HCT116 (cell line): ENCODE measurements around the gene GABPA. TPM values are rescaled to one million over a fixed set of nuclear protein-coding genes. Genes with fewer than 3 reads are reported as not detected.
"Not testable (repeated sequence)": the region's sequence is repeated elsewhere in the genome, so short reads cannot be mapped to it uniquely, and the experiment has no call there.

Experiments used
- ATAC-seq: fragments of 200-7000 bp; cut with Tn5 transposase; 2 replicates; pipeline ENCODE4 v1.9.1; 2020; ENCODE audit warnings: mild to moderate bottlenecking, moderate library complexity
- BruUV-seq: library from RNA; stranded (reverse); fragments of 400-500 nt; replicated peaks from 2 replicates; lab custom pipeline; 2021; lab: Mats Ljungman, UMichigan
- CTCF ChIA-PET: fragments of 300-600 bp; sonication (Branson Sonifier 250); formaldehyde crosslinking; loops from one replicate; lab custom pipeline; 2021; ENCODE audit warnings: antibody characterized with exemption; lab: Charles Lee
- POLR2A ChIA-PET: fragments of 300-600, 350-600 bp; sonication (Branson Sonifier 250); formaldehyde crosslinking; loops from one replicate; lab custom pipeline; 2021; ENCODE audit warnings: antibody characterized with exemption; lab: Charles Lee
- RAD21 ChIA-PET, 2 experiments: fragments of 300-600 bp; sonication (Branson Sonifier 250); formaldehyde crosslinking; loops; one replicate each; lab custom pipeline; 2023; ENCODE audit warnings: low total read pairs in 2 of 2; ENCODE audit not compliant: uncharacterized antibody in 2 of 2, unreplicated experiment in 2 of 2, low non-redundant PET in 1 of 2; lab: Charles Lee
- DNase-seq: peaks from one replicate; pipeline ENCODE4 v3.0.0-alpha.2; 2010; ENCODE audit warnings: low read depth, low spot score
- H2AFZ ChIP-seq: fragments of 200-600 bp; shearing (Covaris generic), sonication (generic); 2 replicates; pipeline ENCODE4 v1.6.1; 2017; ENCODE audit warnings: low read depth, mixed run types, mixed read lengths, antibody characterized with exemption, low read length; ENCODE audit not compliant: poor library complexity, severe bottlenecking
- H3K27ac ChIP-seq: 2 replicates; pipeline ENCODE4 v1.5.1; 2012; ENCODE audit warnings: low read depth, low read length
- H3K27me3 ChIP-seq: fragments of 200-600 bp; sonication (generic); 2 replicates; pipeline ENCODE4 v1.6.1; 2016; ENCODE audit warnings: mixed run types, low read length, mixed read lengths; ENCODE audit not compliant: insufficient read depth
- H3K36me3 ChIP-seq, 2 experiments: fragments of 200-500 bp in 1 of 2; fragments of 200-600 bp in 1 of 2; sonication (Bioruptor generic) in 1 of 2; sonication (generic) in 1 of 2; 2 replicates each; pipeline versions ENCODE4 v1.5.1 to v1.6.1; 2014 to 2016; ENCODE audit warnings: low read length in 2 of 2, inconsistent platforms in 1 of 2, mixed read lengths in 1 of 2, mixed run types in 1 of 2; ENCODE audit not compliant: insufficient read depth in 2 of 2, control insufficient read depth in 1 of 2
- H3K4me1 ChIP-seq, 2 experiments: fragments of 200-600 bp in 1 of 2; sonication (generic) in 1 of 2; 2 replicates each; pipeline versions ENCODE4 v1.5.1 to v1.6.1; 2012 to 2017; ENCODE audit warnings: low read length in 2 of 2, inconsistent platforms in 1 of 2, mild to moderate bottlenecking in 1 of 2, mixed read lengths in 1 of 2, mixed run types in 1 of 2, moderate library complexity in 1 of 2; ENCODE audit not compliant: insufficient read depth in 2 of 2, control insufficient read depth in 1 of 2
- H3K4me2 ChIP-seq: fragments of 200-600 bp; sonication (generic); 2 replicates; pipeline ENCODE4 v1.6.1; 2017; ENCODE audit warnings: mixed run types, low read length, mixed read lengths
- H3K4me3 ChIP-seq, 2 experiments: fragments of 200-600 bp in 1 of 2; sonication (generic) in 1 of 2; replicated peaks in 1 of 2; 2 replicates each; pipeline ENCODE4 v1.5.1; 2011 to 2016; ENCODE audit warnings: low read length in 2 of 2, control low read depth in 1 of 2, low read depth in 1 of 2, mild to moderate bottlenecking in 1 of 2, mixed read lengths in 1 of 2, mixed run types in 1 of 2
- H3K79me2 ChIP-seq: fragments of 200-600 bp; sonication (generic); 2 replicates; pipeline ENCODE4 v1.6.1; 2017; ENCODE audit warnings: mild to moderate bottlenecking, mixed run types, low read length, moderate library complexity, mixed read lengths; ENCODE audit not compliant: insufficient read depth
- H3K9ac ChIP-seq: fragments of 200-600 bp; sonication (generic); 2 replicates; pipeline ENCODE4 v1.6.1; 2016; ENCODE audit warnings: low read length, mixed read lengths
- H3K9me2 ChIP-seq: fragments of 200-600 bp; sonication (generic), shearing (Covaris generic); 2 replicates; pipeline ENCODE4 v1.6.1; 2017; ENCODE audit warnings: mixed run types, mild to moderate bottlenecking, moderate library complexity; ENCODE audit not compliant: insufficient read depth
- H3K9me3 ChIP-seq, 2 experiments: fragments of 200-500 bp in 1 of 2; fragments of 200-600 bp in 1 of 2; sonication (Bioruptor generic) in 1 of 2; sonication (generic) in 1 of 2; 2 replicates each; pipeline ENCODE4 v1.6.1; 2014 to 2017; ENCODE audit warnings: low read length in 2 of 2, mixed read lengths in 2 of 2, inconsistent platforms in 1 of 2, low read depth in 1 of 2, mild to moderate bottlenecking in 1 of 2, mixed run types in 1 of 2, moderate library complexity in 1 of 2; ENCODE audit not compliant: control insufficient read depth in 1 of 2, insufficient read depth in 1 of 2
- H4K20me1 ChIP-seq: fragments of 200-600 bp; sonication (generic), shearing (Covaris generic); 2 replicates; pipeline ENCODE4 v1.6.1; 2017; ENCODE audit warnings: mixed run types, mild to moderate bottlenecking, moderate library complexity; ENCODE audit not compliant: insufficient read depth
- FOSL1 ChIP-seq: IDR thresholded peaks from 2 replicates; pipeline ENCODE4 v1.6.1; 2012; ENCODE audit warnings: low read depth
- YY1 ChIP-seq: IDR thresholded peaks from 2 replicates; pipeline ENCODE4 v1.6.1; 2011; ENCODE audit warnings: low read length, low read depth, moderate library complexity, mild to moderate bottlenecking; ENCODE audit not compliant: insufficient replicate concordance; ENCODE audit errors: extremely low read depth
- intact Hi-C: fragments of 100-400 bp; cut with micrococcal nuclease; formaldehyde crosslinking; loops from 2 replicates; pipeline ENCODE4 v1.10.0; 2022
- total RNA-seq: library from RNA; stranded (reverse); gene quantifications from one replicate; pipeline ENCODE4 v1.2.1, GENCODE V29; 2021; ENCODE audit not compliant: unreplicated experiment
- TF ChIP-seq, protein P1 (sequence below): IDR thresholded peaks from 2 replicates; pipeline ENCODE4 v1.6.1; 2012; ENCODE audit warnings: low read depth
- TF ChIP-seq, protein P2 (sequence below), 3 experiments: fragments of 200-600 bp in 1 of 3; sonication (generic) in 1 of 3; IDR thresholded peaks in 2 of 3; conservative IDR thresholded peaks in 1 of 3; 2 replicates each; pipeline ENCODE4 v1.5.1; 2012 to 2017; ENCODE audit warnings: low read depth in 2 of 3, low read length in 2 of 3, antibody characterized with exemption in 1 of 3, borderline replicate concordance in 1 of 3, control low read depth in 1 of 3, mild to moderate bottlenecking in 1 of 3, mixed read lengths in 1 of 3, mixed run types in 1 of 3, moderate library complexity in 1 of 3; ENCODE audit not compliant: insufficient read depth in 1 of 3

The GABPA gene
- total RNA-seq, 1 experiment from 2014 or later: 23.6 TPM

DNA sequence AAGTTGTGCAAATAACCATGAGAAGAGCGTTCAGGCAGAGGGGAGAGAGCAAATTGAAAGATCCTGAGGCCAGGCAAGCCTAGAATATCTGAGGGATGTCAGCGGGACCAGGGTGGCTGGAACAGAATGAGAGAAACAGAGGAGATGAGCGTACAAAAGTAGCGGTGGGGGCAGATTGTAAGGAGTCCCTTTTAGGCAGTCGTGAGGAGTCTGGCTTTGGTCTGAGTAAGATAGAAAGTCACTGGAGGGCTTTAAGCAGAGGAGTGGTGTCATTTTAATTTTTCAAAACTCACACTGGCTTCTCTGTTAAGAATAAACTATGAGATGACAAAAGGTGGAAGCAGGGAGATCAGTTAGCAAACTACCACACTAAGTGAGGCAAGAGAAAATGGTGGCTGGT lies 24.2 kb upstream of the GABPA start (continued):
- TF ChIP-seq, protein P1, sequence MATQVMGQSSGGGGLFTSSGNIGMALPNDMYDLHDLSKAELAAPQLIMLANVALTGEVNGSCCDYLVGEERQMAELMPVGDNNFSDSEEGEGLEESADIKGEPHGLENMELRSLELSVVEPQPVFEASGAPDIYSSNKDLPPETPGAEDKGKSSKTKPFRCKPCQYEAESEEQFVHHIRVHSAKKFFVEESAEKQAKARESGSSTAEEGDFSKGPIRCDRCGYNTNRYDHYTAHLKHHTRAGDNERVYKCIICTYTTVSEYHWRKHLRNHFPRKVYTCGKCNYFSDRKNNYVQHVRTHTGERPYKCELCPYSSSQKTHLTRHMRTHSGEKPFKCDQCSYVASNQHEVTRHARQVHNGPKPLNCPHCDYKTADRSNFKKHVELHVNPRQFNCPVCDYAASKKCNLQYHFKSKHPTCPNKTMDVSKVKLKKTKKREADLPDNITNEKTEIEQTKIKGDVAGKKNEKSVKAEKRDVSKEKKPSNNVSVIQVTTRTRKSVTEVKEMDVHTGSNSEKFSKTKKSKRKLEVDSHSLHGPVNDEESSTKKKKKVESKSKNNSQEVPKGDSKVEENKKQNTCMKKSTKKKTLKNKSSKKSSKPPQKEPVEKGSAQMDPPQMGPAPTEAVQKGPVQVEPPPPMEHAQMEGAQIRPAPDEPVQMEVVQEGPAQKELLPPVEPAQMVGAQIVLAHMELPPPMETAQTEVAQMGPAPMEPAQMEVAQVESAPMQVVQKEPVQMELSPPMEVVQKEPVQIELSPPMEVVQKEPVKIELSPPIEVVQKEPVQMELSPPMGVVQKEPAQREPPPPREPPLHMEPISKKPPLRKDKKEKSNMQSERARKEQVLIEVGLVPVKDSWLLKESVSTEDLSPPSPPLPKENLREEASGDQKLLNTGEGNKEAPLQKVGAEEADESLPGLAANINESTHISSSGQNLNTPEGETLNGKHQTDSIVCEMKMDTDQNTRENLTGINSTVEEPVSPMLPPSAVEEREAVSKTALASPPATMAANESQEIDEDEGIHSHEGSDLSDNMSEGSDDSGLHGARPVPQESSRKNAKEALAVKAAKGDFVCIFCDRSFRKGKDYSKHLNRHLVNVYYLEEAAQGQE: no peak
- TF ChIP-seq, protein P2, sequence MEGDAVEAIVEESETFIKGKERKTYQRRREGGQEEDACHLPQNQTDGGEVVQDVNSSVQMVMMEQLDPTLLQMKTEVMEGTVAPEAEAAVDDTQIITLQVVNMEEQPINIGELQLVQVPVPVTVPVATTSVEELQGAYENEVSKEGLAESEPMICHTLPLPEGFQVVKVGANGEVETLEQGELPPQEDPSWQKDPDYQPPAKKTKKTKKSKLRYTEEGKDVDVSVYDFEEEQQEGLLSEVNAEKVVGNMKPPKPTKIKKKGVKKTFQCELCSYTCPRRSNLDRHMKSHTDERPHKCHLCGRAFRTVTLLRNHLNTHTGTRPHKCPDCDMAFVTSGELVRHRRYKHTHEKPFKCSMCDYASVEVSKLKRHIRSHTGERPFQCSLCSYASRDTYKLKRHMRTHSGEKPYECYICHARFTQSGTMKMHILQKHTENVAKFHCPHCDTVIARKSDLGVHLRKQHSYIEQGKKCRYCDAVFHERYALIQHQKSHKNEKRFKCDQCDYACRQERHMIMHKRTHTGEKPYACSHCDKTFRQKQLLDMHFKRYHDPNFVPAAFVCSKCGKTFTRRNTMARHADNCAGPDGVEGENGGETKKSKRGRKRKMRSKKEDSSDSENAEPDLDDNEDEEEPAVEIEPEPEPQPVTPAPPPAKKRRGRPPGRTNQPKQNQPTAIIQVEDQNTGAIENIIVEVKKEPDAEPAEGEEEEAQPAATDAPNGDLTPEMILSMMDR (IDR thresholded peaks at IDR 0.05 in 2 of 3, conservative IDR thresholded peaks at IDR 0.05 in 1 of 3; ENCODE audit: borderline replicate concordance in 1 of 3, insufficient read depth in 1 of 3, low read depth in 2 of 3, low read length in 2 of 3): no peak
- TF ChIP-seq YY1 (no peak), FOSL1 (no peak)
- TF ChIP-seq, all 23 proteins: peak for 0

GRCh38 chr21:25714066-25714465 lies 20.7 kb upstream of the GABPA start:
- H3K36me3 ChIP-seq, H3K9ac ChIP-seq, ATAC-seq, H3K9me2 ChIP-seq, H4K20me1 ChIP-seq, intact Hi-C loops, CTCF ChIA-PET, DNase-seq, H3K27ac ChIP-seq, H2AFZ ChIP-seq, POLR2A ChIA-PET, BruUV-seq, H3K4me3 ChIP-seq, RAD21 ChIA-PET, H3K27me3 ChIP-seq, H3K4me1 ChIP-seq, H3K4me2 ChIP-seq, H3K9me3 ChIP-seq, H3K79me2 ChIP-seq: not testable (repeated sequence)
